Neuronal stem cell (in vitro differentiated cells): ENCODE data around the gene NFIB.

ENCODE experiments used
- DNase-seq: peaks from one replicate; pipeline ENCODE4 v3.0.0-alpha.2; 2013; ENCODE audit warnings: low spot score
- H2AFZ ChIP-seq: one replicate; pipeline ENCODE4 v1.6.1; 2013; ENCODE audit warnings: mild to moderate bottlenecking, low read length, inconsistent platforms
- H2AK5ac ChIP-seq: 2 replicates; pipeline ENCODE4 v1.6.1; 2013; ENCODE audit warnings: low read depth, mild to moderate bottlenecking, inconsistent platforms, low read length, moderate library complexity, mixed read lengths
- H2BK120ac ChIP-seq: 2 replicates; pipeline ENCODE4 v1.6.1; 2013; ENCODE audit warnings: low read depth, mild to moderate bottlenecking, inconsistent platforms, low read length, moderate library complexity, mixed read lengths
- H2BK12ac ChIP-seq: one replicate; pipeline ENCODE4 v1.6.1; 2013; ENCODE audit warnings: low read length, inconsistent platforms
- H2BK15ac ChIP-seq: 2 replicates; pipeline ENCODE4 v1.6.1; 2013; ENCODE audit warnings: mild to moderate bottlenecking, low read length, inconsistent platforms, mixed read lengths
- H2BK5ac ChIP-seq: one replicate; pipeline ENCODE4 v1.6.1; 2013; ENCODE audit warnings: inconsistent platforms, mild to moderate bottlenecking, low read length, moderate library complexity
- H3K14ac ChIP-seq: one replicate; pipeline ENCODE4 v1.6.1; 2013; ENCODE audit warnings: low read length, inconsistent platforms
- H3K18ac ChIP-seq: 2 replicates; pipeline ENCODE4 v1.6.1; 2013; ENCODE audit warnings: low read length, inconsistent platforms
- H3K23ac ChIP-seq: 2 replicates; pipeline ENCODE4 v1.6.1; 2013; ENCODE audit warnings: low read depth, mild to moderate bottlenecking, mixed read lengths, low read length, inconsistent platforms; ENCODE audit not compliant: poor library complexity
- H3K27ac ChIP-seq: replicated peaks from 3 replicates; pipeline ENCODE4 v1.5.1; 2013; ENCODE audit warnings: low read length, inconsistent platforms
- H3K27me3 ChIP-seq, 3 experiments: 2 replicates each; pipeline ENCODE4 v1.6.1; 2013; ENCODE audit warnings: low read length in 3 of 3, mild to moderate bottlenecking in 2 of 3, inconsistent platforms in 1 of 3, low read depth in 1 of 3, mixed read lengths in 1 of 3, moderate library complexity in 1 of 3; ENCODE audit not compliant: control insufficient read depth in 3 of 3, insufficient read depth in 3 of 3
- H3K36me3 ChIP-seq, 2 donors: replicated peaks in 1 of 2; 2 replicates each; pipeline ENCODE4 v1.6.1; 2013; ENCODE audit warnings: low read length in 2 of 2; ENCODE audit not compliant: control insufficient read depth in 2 of 2, insufficient read depth in 2 of 2
- H3K4ac ChIP-seq: 2 replicates; pipeline ENCODE4 v1.6.1; 2013; ENCODE audit warnings: inconsistent platforms, mild to moderate bottlenecking, low read length, moderate library complexity
- H3K4me1 ChIP-seq, 2 donors: 1 replicate in 1 of 2; 2 replicates in 1 of 2; pipeline ENCODE4 v1.6.1; 2013; ENCODE audit warnings: low read length in 2 of 2, low read depth in 1 of 2; ENCODE audit not compliant: control insufficient read depth in 2 of 2, insufficient read depth in 1 of 2
- H3K4me2 ChIP-seq: one replicate; pipeline ENCODE4 v1.6.1; 2013; ENCODE audit warnings: mild to moderate bottlenecking, low read length, inconsistent platforms; ENCODE audit not compliant: insufficient read depth, poor library complexity, severe bottlenecking
- H3K4me3 ChIP-seq, 2 donors: 2 replicates each; pipeline ENCODE4 v1.5.1; 2013; ENCODE audit warnings: low read length in 2 of 2, mild to moderate bottlenecking in 2 of 2, inconsistent platforms in 1 of 2, moderate library complexity in 1 of 2
- H3K79me1 ChIP-seq: one replicate; pipeline ENCODE4 v1.6.1; 2013; ENCODE audit warnings: low read depth, mild to moderate bottlenecking, inconsistent platforms, low read length, moderate library complexity
- H3K9ac ChIP-seq: one replicate; pipeline ENCODE4 v1.6.1; 2013; ENCODE audit warnings: mild to moderate bottlenecking, low read depth, low read length, inconsistent platforms; ENCODE audit not compliant: poor library complexity
- H3K9me3 ChIP-seq, 2 donors: replicated peaks in 1 of 2; 2 replicates each; pipeline versions ENCODE3 to v1.6.1; 2013; ENCODE audit warnings: low read length in 2 of 2, mild to moderate bottlenecking in 2 of 2, inconsistent platforms in 1 of 2, low read depth in 1 of 2, mixed read lengths in 1 of 2, moderate library complexity in 1 of 2; ENCODE audit not compliant: control insufficient read depth in 2 of 2, insufficient read depth in 1 of 2
- H4K8ac ChIP-seq: one replicate; pipeline ENCODE4 v1.6.1; 2013; ENCODE audit warnings: low read depth, mild to moderate bottlenecking, inconsistent platforms, low read length, moderate library complexity
- H4K91ac ChIP-seq: one replicate; pipeline ENCODE4 v1.6.1; 2013; ENCODE audit warnings: low read length, low read depth, mild to moderate bottlenecking, inconsistent platforms; ENCODE audit not compliant: poor library complexity
- WGBS, 2 donors: extraction: QIAGEN DNeasy Blood & Tissue Kit; methylation state at CpG; one replicate each; pipeline ENCODE4 v1.1.7; 2013; ENCODE audit warnings: missing lambda C conversion rate in 2 of 2, mixed read lengths in 1 of 2; ENCODE audit not compliant: insufficient read length in 2 of 2, insufficient replicate concordance in 1 of 2; ENCODE audit errors: extremely low coverage in 2 of 2; 5-methylcytosine and 5-hydroxymethylcytosine counted together

Gene NFIB

GRCh38 chr9:14296495-14297113 is 17.3 kb downstream of the NFIB start:
- Histone ChIP-seq H3K23ac (no peak overlapping the region), H3K9ac (no peak overlapping the region), H3K4me3 (no peak overlapping the region), H3K9me3 (no peaks in the 10 kb centered on the region), H2BK5ac (no peak overlapping the region), H3K27ac (no peak overlapping the region), H4K91ac (no peak overlapping the region), H3K18ac (no peak overlapping the region), H2BK15ac (no peak overlapping the region), H3K4me1 (peaks cover 0 to 6% of the 10 kb centered on the region in 2 donors), H4K8ac (no peak overlapping the region), H2BK120ac (no peak overlapping the region), H2AK5ac (no peak overlapping the region), H3K4me2 (no peak overlapping the region), H3K4ac (no peak overlapping the region), H2AFZ (no peak overlapping the region), H3K36me3 (no peaks in the 10 kb centered on the region), H3K79me1 (no peaks in the 10 kb centered on the region), H2BK12ac (no peak overlapping the region), H3K14ac (no peak overlapping the region), H3K27me3 (peaks cover 0 to 51% (median 0%) of the 10 kb centered on the region in 3 experiments)
- DNase-seq: no peak
- WGBS, 2 donors: no CpG with 5 or more reads among the region's 7 CpGs

- no peak for DNase-seq
- Histone ChIP-seq H3K79me1 (no peaks in the 10 kb centered on the region), H2BK15ac (no peak overlapping the region), H3K4ac (no peak overlapping the region), H2BK120ac (no peak overlapping the region), H3K27ac (no peak overlapping the region), H3K36me3 (no peaks in the 10 kb centered on the region), H2BK12ac (no peak overlapping the region), H2AFZ (no peak overlapping the region), H3K14ac (no peak overlapping the region), H3K4me3 (no peak overlapping the region), H4K91ac (no peak overlapping the region), H3K9ac (no peak overlapping the region), H3K18ac (no peak overlapping the region), H4K8ac (no peak overlapping the region), H3K4me1 (peaks cover 0 to 6% of the 10 kb centered on the region in 2 donors), H2AK5ac (no peak overlapping the region), H3K4me2 (no peak overlapping the region), H3K9me3 (no peaks in the 10 kb centered on the region), H2BK5ac (no peak overlapping the region), H3K23ac (no peak overlapping the region), H3K27me3 (peaks cover 0 to 31% (median 0%) of the 10 kb centered on the region in 3 experiments)
- no CpG with 5 or more reads among the region's 8 CpGs for WGBS, 2 donors
Measured at GRCh38 chr9:14294659-14295058, 19.3 kb downstream of the NFIB start.

- no peak overlapping the region for H4K8ac ChIP-seq
- H3K9ac ChIP-seq: no peak overlapping the region
- H2AFZ ChIP-seq: no peak overlapping the region
- no peak overlapping the region for H2BK15ac ChIP-seq
- no peak for DNase-seq
- no peak overlapping the region for H2AK5ac ChIP-seq
- no peak overlapping the region for H4K91ac ChIP-seq
- no peak overlapping the region for H3K4ac ChIP-seq
- no peak overlapping the region for H3K14ac ChIP-seq
- H3K4me2 ChIP-seq: no peak overlapping the region
- no CpG with 5 or more reads among the region's 3 CpGs for WGBS, 2 donors
- no peak overlapping the region for H2BK12ac ChIP-seq
- no peak overlapping the region for H3K4me3 ChIP-seq
- no peak overlapping the region for H2BK120ac ChIP-seq
- H3K27me3 ChIP-seq: peaks cover 0 to 23% (median 0%) of the 10 kb centered on the region in 3 experiments
- no peak overlapping the region for H3K18ac ChIP-seq
- H3K23ac ChIP-seq: no peak overlapping the region
- H3K9me3 ChIP-seq: no peaks in the 10 kb centered on the region
- no peaks in the 10 kb centered on the region for H3K79me1 ChIP-seq
- H3K27ac ChIP-seq: no peak overlapping the region
- H3K4me1 ChIP-seq: peaks cover 0 to 5% of the 10 kb centered on the region in 2 donors
- no peak overlapping the region for H2BK5ac ChIP-seq
- no peaks in the 10 kb centered on the region for H3K36me3 ChIP-seq
Measured at GRCh38 chr9:14293801-14294200, 20.1 kb downstream of the NFIB start.

DNA sequence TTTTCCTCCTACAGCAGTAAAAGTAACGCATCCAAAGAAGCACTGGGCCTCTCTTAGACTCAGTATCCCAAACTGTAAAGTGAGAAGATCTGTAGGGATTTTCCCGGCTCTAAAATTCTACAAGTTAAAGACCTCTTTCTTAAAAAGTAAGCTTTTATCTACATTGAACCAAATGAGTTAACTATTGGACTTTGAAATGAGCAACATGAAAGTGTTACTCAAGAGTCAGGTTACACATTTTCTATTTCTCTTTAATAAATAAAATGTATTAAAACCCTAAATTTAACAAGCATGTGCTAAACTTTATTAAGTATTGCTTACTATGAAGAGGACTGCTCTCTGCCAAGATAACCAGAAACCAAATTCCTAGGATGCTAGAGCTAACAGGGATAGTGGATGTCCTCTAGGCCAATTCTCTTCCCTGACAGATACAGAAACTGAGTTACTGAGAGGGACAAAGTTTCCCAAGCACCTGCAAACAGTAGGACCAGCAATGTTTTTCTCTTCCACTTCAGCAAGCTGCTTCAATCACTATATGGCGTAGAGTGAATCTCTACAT is 21.7 kb downstream of the NFIB start:
- Histone ChIP-seq H3K4me1 (no peaks in the 10 kb centered on the region), H3K4ac (no peak overlapping the region), H2AK5ac (no peak overlapping the region), H3K27me3 (peaks cover 0 to 18% (median 0%) of the 10 kb centered on the region in 3 experiments), H3K23ac (no peak overlapping the region), H3K9ac (no peak overlapping the region), H3K27ac (no peak overlapping the region), H3K14ac (no peak overlapping the region), H2BK5ac (no peak overlapping the region), H3K36me3 (no peaks in the 10 kb centered on the region), H2AFZ (no peak overlapping the region), H3K79me1 (no peaks in the 10 kb centered on the region), H3K9me3 (no peaks in the 10 kb centered on the region), H4K91ac (no peak overlapping the region), H2BK120ac (no peak overlapping the region), H2BK12ac (no peak overlapping the region), H3K18ac (no peak overlapping the region), H3K4me3 (no peak overlapping the region), H3K4me2 (no peak overlapping the region), H2BK15ac (no peak overlapping the region), H4K8ac (no peak overlapping the region)
- WGBS, 2 donors: no CpG with 5 or more reads among the region's 3 CpGs
- no peak for DNase-seq
